ENCODE results near the gene AGTRAP. TPM values are rescaled to one million over a fixed set of nuclear protein-coding genes. Genes with fewer than 3 reads are reported as not detected.

Gene AGTRAP
- total RNA-seq, 4 donors from 2014 or later: 4.1 to 34.7 (median 31.2) TPM

DNA sequence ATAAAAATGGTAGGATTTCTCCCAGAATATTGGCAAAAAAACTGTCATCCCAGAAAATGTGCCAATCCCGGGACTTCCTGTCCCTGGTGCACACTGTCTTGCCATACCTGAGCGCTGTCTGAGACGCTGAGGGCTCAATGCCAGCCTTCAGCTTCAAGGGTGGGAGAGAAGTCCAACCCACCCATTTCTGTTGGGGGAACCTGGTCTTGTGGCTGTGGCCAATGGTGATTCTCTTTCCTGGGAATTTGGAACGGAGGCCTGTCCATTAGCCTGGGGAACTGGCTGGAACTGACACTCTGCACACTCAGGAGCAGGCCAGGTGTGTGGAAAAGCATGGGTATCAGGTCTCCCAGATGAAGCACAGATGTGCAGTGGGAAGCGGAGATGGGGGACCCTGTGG is 63.2 kb downstream of the AGTRAP start:
- Histone ChIP-seq H3K9me3 (no peaks in the 10 kb centered on the region), H3K36me3 (no peaks in the 10 kb centered on the region), H3K27me3 (no peaks in the 10 kb centered on the region), H3K4me1 (peaks cover 0 to 16% of the 10 kb centered on the region in 2 donors), H3K4me3 (no peak overlapping the region), H3K27ac (no peak overlapping the region)
- intact Hi-C loops (cut with DNase I; ENCODE audit: low total_unique reads): no loop called here
- DNase-seq: no peak
- TF ChIP-seq, protein P1, sequence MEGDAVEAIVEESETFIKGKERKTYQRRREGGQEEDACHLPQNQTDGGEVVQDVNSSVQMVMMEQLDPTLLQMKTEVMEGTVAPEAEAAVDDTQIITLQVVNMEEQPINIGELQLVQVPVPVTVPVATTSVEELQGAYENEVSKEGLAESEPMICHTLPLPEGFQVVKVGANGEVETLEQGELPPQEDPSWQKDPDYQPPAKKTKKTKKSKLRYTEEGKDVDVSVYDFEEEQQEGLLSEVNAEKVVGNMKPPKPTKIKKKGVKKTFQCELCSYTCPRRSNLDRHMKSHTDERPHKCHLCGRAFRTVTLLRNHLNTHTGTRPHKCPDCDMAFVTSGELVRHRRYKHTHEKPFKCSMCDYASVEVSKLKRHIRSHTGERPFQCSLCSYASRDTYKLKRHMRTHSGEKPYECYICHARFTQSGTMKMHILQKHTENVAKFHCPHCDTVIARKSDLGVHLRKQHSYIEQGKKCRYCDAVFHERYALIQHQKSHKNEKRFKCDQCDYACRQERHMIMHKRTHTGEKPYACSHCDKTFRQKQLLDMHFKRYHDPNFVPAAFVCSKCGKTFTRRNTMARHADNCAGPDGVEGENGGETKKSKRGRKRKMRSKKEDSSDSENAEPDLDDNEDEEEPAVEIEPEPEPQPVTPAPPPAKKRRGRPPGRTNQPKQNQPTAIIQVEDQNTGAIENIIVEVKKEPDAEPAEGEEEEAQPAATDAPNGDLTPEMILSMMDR (IDR thresholded peaks at IDR 0.05): no peak
- TF ChIP-seq POLR2A (IDR thresholded peaks at IDR 0.05): no peak

DNA sequence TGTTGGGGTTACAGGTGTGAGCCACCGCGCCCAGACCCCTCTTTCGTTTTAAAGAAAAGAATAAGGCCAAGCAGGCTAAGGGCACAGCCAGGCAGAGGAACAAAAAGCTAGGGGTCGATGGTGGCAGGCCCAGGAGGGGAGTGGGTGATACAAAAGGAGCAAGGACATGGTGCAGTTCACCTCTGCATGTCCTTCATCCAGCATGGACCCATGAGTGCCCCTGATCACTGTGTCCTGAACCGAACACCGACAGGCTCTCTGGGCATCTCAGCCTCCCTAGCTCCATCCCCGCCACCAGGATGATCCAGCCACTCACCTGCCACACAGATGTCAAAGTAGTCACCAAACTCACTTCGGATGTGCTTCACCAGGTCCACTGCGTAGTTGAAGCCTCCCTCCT is 64.0 kb downstream of the AGTRAP start:
- Histone ChIP-seq H3K9me3 (no peaks in the 10 kb centered on the region), H3K36me3 (no peaks in the 10 kb centered on the region), H3K27ac (no peak overlapping the region), H3K27me3 (no peaks in the 10 kb centered on the region), H3K4me3 (no peak overlapping the region), H3K4me1 (peaks cover 0 to 22% of the 10 kb centered on the region in 2 donors)
- intact Hi-C loops (cut with DNase I; ENCODE audit: low total_unique reads): loop anchor here (10.0 kb wide), 1 partner anchor 65 kb away; the partner anchor contains the start of gene AGTRAP
- TF ChIP-seq POLR2A (IDR thresholded peaks at IDR 0.05): no peak
- TF ChIP-seq, protein P1 (IDR thresholded peaks at IDR 0.05): no peak
- no peak for DNase-seq

DNA sequence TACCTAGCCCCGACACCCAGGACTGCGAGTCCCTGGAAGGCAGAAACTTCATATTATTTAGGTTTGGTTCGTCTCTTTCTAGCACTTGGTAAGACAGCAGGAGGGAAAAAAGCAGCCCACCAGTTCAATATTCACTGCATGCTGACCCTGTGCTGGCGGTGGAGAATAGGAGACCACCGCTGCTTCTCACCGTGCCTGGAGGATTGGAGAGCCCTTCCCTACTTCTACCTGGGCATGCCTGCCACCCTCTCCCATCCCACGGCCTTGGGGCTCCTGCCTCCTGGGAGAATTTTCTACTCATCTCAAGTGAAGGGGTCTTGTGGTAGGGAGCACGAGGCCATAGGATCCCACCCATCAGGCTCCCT is 64.4 kb downstream of the AGTRAP start:
- TF ChIP-seq, protein P1 (IDR thresholded peaks at IDR 0.05): no peak
- Histone ChIP-seq H3K4me1 (peaks cover 0 to 22% of the 10 kb centered on the region in 2 donors), H3K27me3 (no peaks in the 10 kb centered on the region), H3K4me3 (no peak overlapping the region), H3K36me3 (no peaks in the 10 kb centered on the region), H3K27ac (no peak overlapping the region), H3K9me3 (no peaks in the 10 kb centered on the region)
- intact Hi-C loops (cut with DNase I; ENCODE audit: low total_unique reads): loop anchor here (10.0 kb wide), 1 partner anchor 66 kb away; the partner anchor contains the start of gene AGTRAP
- no peak for DNase-seq

Other genes starting within 250 kb of the AGTRAP start
- 1 to 10 TPM in 3 of 4 donors, under 1 TPM in 1; 0.59 to 7.2 (median 4.2) TPM for gene FBXO2, start 81.7 kb upstream of the AGTRAP start, total RNA-seq
- 10 to 100 TPM in 3 of 4 donors, 1 to 10 TPM in 1; 7.6 to 26.7 (median 17.6) TPM for gene FBXO44, start 81.3 kb upstream of the AGTRAP start, total RNA-seq
- gene FBXO6, start 71.9 kb upstream of the AGTRAP start, total RNA-seq: 1 to 10 TPM in 2 of 4 donors, under 1 TPM in 2; 0.51 to 5.4 (median 2.2) TPM
- gene MAD2L2, start 55.0 kb upstream of the AGTRAP start, total RNA-seq: 10 to 100 TPM; 24.3 to 66.2 (median 34.6) TPM
- under 1 TPM in 2 of 4 donors, not detected in 2; 0.06 to 0.41 TPM for gene DRAXIN, start 44.4 kb upstream of the AGTRAP start, total RNA-seq
- gene C1orf167, start 26.1 kb downstream of the AGTRAP start, total RNA-seq: under 1 TPM in 2 of 4 donors, not detected in 2; 0.21 to 0.82 TPM
- gene MTHFR, start 69.8 kb downstream of the AGTRAP start, total RNA-seq: 10 to 100 TPM; 15.0 to 56.8 (median 29.9) TPM
- gene CLCN6, start 70.1 kb downstream of the AGTRAP start, total RNA-seq: 10 to 100 TPM; 14.6 to 31.5 (median 22.7) TPM
- not detected for gene NPPA, start 111.6 kb downstream of the AGTRAP start, total RNA-seq
- not detected for gene NPPB, start 122.8 kb downstream of the AGTRAP start, total RNA-seq
- gene KIAA2013, start 190.3 kb downstream of the AGTRAP start, total RNA-seq: 10 to 100 TPM; 33.1 to 60.7 (median 39.7) TPM
- 100 to 1,000 TPM in 1 of 4 donors, 10 to 100 TPM in 3; 14.6 to 324 (median 55.8) TPM for gene PLOD1, start 198.6 kb downstream of the AGTRAP start, total RNA-seq
- 10 to 100 TPM; 15.6 to 69.5 (median 35.1) TPM for gene MFN2, start 244.3 kb downstream of the AGTRAP start, total RNA-seq

Data from uterus (tissue), 4 donors.